Measurements from ENCODE around the gene ANKRD53.
A peak's percentile ranks its signal among the peaks of the same experiment; 100 is the strongest.

Gene ANKRD53

GRCh38 chr2:70946832-70947442 is 31.5 kb upstream of the ANKRD53 start:
- TF ChIP-seq CTCF (conservative IDR thresholded peaks at IDR 0.05; ENCODE audit: low read depth, low read length), result peak; percentile 82
- H3K4me3 ChIP-seq (ENCODE audit: low read length), result no peak overlapping the region
- peak; percentile 28 for DNase-seq (ENCODE audit: low read depth)

- peak; percentile 65 for DNase-seq (ENCODE audit: low read depth)
- no peak for TF ChIP-seq CTCF (conservative IDR thresholded peaks at IDR 0.05; ENCODE audit: low read depth, low read length)
- no peak overlapping the region for H3K4me3 ChIP-seq (ENCODE audit: low read length)
These were observed 30.8 kb upstream of the ANKRD53 start for GRCh38 chr2:70947556-70948184.

GRCh38 chr2:70948337-70949003 is 30.0 kb upstream of the ANKRD53 start:
- peak overlapping the region; percentile 37 for H3K4me3 ChIP-seq (ENCODE audit: low read length)

GRCh38 chr2:70949086-70949485 is 29.3 kb upstream of the ANKRD53 start:
- TF ChIP-seq CTCF (conservative IDR thresholded peaks at IDR 0.05; ENCODE audit: low read depth, low read length), result no peak
- DNase-seq (ENCODE audit: low read depth), result no peak
- H3K4me3 ChIP-seq (ENCODE audit: low read length), result no peak overlapping the region

More at GRCh38 chr2:70948337-70949003, 30.0 kb upstream of the ANKRD53 start:
- DNase-seq (ENCODE audit: low read depth), result peak; percentile 14
- peak; percentile 86 for TF ChIP-seq CTCF (conservative IDR thresholded peaks at IDR 0.05; ENCODE audit: low read depth, low read length)

DNA sequence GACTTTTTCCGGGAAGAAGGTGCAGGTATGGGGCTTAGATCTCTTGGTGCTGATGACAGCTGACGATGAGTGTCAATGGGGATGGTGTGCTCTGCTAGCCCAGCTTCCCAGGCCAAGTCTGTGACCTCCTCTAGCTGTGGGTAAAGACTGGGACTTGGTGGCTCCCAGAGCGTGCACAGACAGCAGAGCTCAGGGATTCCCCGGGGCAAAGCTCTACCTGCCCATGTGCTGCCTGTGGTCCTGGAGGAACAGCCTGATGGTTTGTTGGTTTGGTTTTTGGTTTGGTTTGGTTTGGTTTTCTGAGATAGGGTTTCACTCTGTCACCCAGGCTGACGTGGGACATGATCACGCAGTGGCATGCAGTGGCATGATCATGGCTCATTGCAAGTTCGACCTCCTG is 23.5 kb upstream of the ANKRD53 start:
- no peak for TF ChIP-seq CTCF (conservative IDR thresholded peaks at IDR 0.05; ENCODE audit: low read depth, low read length)
- DNase-seq (ENCODE audit: low read depth), result no peak

DNA sequence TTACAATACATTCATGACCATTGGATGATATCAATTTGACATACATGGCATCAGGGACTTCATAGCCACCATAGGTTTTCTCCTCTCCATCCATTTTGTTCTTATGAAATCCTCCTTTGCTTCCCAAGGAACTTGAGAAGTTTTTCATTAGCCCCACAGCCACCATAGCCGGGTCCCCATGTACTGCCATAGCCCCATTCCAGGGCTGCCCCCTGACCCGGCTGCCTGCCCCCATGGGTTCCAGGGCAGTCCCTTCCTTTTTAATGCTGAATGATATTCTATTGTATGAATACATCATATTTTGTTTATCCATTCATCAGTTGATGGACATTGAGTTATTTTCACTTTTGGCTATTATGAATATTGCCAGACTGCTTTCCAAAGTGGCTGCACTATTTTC is 22.3 kb upstream of the ANKRD53 start:
- no peak overlapping the region for H3K4me3 ChIP-seq (ENCODE audit: low read length)
- no peak for DNase-seq (ENCODE audit: low read depth)
- TF ChIP-seq CTCF (conservative IDR thresholded peaks at IDR 0.05; ENCODE audit: low read depth, low read length), result no peak

More for the DNA sequence above, 23.5 kb upstream of the ANKRD53 start:
- H3K4me3 ChIP-seq (ENCODE audit: low read length), result no peak overlapping the region

All from retinal pigment epithelial cell (primary cell).